IPS DF 4.7 (cell line): ENCODE measurements around the gene PTGES2.

Experiments
- DNase-seq: peaks from one replicate; pipeline ENCODE4 v3.0.0-alpha.2; 2013; ENCODE audit warnings: low spot score; ENCODE audit errors: extremely low read depth

PTGES2 gene

GRCh38 chr9:128103589-128103962 lies 24.0 kb downstream of the PTGES2 start:
- DNase-seq = no peak

DNA sequence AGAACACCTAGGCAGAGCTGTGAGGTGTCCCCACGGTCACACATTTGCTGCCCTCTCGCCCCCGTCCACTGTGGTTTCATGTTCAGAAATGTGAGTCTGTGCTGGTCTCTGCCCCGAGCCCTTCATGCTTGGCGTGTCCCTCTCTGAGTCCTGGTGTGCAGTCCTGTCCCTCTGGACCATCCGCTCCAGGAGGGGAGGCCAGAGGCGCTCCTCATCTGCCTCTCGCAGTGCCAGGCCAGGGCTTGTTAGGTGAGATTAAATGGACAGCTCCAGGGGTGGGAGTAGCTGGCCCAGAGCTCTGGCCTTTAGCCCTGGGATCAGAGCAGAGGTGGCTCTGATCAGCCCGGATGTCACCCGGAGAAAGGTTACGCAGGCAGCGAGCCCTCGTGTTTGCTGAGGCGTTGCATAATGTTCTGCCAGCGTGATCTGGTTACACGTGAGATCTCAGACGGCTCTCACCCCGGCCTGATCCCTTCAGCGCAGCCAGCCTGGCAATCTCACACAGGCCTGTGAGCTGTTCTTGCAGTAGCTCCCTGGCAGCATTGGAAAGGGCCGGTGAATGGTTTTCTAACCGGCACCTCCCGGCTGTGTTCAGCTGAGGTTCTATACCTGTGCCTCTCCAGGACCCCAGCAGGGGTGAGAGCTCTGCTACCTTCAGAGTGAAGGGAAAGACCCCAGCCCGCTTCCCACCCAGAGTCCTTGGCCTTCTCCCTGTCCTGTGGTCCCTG lies 24.5 kb downstream of the PTGES2 start:
- no peak for DNase-seq

- DNase-seq = no peak
These were observed 25.3 kb downstream of the PTGES2 start for GRCh38 chr9:128102196-128102595.

GRCh38 chr9:128101690-128102089 lies 25.8 kb downstream of the PTGES2 start:
- DNase-seq = no peak

GRCh38 chr9:128101231-128101661 lies 26.3 kb downstream of the PTGES2 start:
- no peak for DNase-seq

DNA sequence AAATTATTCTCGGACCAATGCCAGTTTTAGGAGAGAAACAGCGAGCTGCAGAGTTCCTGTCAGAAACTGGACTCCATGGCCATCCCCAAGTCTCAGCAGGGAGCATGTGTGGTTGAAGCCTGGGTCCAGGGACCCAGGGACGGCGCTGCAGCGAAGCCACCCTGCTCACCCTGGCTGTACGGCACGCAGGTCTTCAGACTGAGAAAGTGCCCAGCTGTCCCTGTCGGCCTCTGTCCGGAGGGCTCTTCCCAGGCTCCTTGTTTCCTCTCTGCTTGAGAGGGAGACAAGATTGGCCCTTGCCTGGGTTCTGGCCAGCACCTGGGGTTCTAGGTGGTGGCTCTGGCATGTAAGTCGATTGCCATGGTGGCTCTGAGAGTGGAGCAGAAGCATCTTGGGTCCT lies 26.9 kb downstream of the PTGES2 start:
- no peak for DNase-seq

- no peak for DNase-seq
These were observed 27.5 kb downstream of the PTGES2 start for GRCh38 chr9:128099932-128100491.

DNA sequence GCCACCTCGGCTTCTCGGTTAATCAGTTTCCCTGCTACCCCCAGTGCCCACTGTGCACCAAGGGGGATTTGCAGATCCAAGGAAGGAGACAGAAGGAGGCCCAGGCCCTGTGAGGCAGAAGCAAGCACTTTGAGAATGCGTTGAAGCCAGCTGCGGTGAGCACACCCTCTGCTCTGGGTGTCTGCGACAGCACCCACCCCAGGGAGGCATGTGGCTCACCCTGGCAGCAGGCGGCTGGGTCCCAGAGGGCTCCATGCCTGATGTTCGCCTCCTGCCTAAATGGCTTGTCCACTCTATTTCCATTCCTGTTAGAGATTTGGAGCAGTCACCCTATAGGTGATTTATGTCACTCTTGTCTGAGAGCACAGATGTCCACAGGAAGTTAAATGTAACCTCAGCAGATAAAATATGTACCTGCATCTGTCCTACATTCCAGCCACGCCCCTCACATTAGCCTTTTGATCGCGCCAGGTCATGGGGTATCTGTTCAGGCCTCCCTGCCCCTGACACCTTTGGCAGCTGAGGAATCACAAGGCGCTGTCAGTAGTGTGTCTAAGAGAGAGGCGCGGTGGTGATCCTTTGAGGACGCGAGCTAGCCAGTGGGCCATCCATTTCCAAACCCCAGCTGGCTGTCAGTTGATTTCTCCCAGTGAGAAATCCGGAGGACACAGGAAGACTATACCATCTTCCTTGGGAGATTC lies 28.1 kb downstream of the PTGES2 start:
- no peak for DNase-seq

DNA sequence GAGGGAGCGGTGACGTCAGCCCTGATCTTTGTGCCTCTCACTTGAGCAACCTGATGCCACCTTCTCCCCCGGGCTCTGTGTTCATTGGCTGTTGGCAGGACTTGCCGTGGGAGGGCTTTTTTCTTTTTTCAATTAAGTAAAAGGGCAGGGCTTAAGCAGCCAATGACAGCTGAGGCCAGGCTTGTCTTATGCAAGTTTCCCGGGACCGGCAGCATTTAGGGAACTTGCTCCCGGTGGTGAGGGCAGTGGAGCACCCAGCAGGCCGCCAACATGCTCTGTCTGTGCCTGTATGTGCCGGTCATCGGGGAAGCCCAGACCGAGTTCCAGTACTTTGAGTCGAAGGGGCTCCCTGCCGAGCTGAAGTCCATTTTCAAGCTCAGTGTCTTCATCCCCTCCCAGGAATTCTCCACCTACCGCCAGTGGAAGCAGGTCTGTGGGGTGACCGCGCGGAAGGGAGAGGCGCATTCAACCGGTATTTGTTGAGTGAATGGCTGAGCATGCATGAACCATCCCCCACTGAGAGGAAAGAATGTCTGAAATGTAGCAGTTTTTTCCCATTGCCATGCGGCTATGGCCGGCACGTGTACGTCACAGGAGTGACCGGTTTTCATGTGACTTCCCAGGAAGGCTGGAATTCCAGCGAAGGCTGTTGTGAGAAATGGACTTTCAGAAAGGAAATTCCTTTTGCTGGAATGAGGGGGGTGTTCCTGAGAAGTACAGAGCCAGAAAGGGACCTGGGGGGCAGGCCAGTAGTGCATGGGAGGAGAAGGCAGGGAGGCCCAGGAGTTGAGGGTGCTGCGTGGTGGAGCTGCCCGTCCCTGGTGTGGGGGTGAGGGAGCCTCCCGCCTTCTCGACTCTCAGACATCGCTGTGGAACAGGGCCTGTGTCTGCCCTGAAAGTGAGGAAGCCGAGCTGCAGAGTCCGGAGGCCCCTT lies 29.0 kb downstream of the PTGES2 start:
- DNase-seq = peak; percentile 94

- DNase-seq = no peak
These were observed 29.8 kb downstream of the PTGES2 start for GRCh38 chr9:128097543-128098296.

DNA sequence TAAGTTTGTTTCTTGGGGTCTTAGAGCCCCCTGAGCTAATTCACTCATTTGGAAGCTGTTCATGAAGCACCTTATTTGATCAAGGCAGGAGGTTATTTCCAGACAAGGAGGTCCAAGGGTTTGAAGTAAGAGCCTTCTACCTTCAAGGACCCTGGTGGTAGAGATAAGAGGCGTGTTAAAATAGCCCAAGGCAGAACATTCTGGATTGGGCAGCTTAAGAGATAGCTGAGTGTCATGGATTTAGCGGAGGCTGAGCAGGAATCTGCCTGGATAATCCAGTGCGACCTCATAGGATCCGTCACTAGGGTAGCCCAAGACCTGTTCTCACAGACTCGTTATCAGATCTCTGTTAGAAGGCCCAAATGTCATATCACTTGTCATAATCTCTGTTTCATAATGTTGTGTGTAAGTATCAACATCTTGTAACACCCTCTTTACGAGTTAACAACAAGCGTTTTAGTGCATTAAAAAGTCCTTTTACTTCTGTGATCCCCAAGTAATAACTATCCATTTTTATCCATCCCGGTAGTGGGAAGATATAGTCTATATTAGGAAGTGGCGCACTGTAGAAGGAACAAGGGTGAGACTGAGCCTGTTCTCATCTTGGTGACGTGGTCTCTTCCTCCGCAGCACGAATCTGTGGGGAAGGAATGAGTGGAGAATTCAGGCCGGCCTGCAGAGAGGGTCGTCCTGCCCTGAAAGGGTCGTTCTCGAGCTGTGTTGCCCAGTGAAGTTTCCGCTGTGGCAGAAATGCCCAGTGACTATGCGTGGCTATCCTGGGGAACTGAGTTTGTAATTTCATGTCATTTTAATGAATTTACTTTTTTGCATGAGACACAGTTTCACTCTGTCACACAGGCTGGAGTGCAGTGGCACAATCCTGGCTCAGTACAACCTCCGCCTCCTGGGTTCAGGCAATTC lies 30.7 kb downstream of the PTGES2 start:
- no peak for DNase-seq

DNA sequence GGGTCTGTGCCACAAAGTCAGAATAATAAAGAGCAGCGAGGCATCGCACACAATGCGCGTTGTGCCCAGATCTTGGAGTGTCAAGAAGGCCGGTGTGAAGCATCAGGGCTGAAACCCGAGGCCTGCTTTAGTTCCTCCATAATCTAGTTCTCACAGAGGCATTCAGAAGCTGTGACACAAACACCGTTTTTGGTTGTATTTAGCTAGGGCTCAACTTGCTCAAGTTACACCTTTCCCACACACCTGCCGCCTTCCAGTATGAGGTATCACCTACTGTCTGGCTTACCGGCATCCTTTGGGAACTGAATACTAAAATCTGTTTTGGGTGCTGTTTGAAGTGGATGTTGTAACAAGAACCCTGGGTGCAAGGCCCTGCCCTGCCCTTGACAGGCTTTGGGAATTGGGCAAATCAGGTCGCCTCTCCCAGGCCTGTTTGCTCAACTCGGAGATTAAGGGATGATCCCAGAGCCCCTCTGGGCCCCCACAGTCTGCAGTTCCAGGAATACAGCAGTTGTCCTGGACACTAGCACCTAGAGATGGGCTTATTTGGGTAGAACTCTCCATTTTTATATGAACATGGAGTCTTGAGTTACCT lies 32.5 kb downstream of the PTGES2 start:
- no peak for DNase-seq

DNA sequence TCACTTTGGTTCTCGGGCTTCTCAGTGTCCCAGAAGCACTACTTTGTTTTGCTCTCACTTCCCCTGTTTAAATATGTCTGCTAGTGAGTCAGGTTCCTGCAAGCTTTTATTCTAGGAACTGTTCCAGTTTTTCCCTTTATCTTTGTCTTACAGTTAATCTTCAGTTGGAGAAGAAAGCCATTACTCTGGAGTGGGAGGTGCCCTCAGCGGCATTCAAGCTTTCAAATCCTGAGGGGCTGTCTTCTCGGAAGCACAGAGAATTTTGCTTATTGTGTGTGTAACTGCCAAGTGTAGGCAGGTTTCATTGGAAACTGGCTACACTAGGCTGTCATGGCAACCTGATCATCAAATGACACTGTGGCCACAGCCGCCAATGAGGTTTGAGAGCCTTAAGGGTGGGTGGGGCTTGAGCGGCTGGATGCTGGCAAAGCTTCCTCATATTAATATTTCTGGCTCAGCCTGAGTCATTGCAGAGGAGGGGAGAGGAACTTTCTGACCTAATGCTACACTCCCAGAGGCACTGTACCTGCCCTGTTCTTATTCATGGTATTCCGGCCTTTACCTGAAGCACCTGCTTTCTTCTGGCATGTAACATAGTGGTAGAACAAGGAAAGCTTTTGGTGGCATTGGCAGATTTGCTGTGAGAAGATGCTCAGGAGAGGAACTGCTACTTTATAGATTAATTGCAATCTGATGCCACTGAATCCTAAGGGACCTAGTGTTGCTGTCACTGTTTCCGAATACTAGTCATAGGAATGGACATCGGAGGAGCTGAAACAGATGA lies 33.2 kb downstream of the PTGES2 start:
- no peak for DNase-seq

- DNase-seq = no peak
These were observed 34.5 kb downstream of the PTGES2 start for GRCh38 chr9:128093011-128093410.

DNA sequence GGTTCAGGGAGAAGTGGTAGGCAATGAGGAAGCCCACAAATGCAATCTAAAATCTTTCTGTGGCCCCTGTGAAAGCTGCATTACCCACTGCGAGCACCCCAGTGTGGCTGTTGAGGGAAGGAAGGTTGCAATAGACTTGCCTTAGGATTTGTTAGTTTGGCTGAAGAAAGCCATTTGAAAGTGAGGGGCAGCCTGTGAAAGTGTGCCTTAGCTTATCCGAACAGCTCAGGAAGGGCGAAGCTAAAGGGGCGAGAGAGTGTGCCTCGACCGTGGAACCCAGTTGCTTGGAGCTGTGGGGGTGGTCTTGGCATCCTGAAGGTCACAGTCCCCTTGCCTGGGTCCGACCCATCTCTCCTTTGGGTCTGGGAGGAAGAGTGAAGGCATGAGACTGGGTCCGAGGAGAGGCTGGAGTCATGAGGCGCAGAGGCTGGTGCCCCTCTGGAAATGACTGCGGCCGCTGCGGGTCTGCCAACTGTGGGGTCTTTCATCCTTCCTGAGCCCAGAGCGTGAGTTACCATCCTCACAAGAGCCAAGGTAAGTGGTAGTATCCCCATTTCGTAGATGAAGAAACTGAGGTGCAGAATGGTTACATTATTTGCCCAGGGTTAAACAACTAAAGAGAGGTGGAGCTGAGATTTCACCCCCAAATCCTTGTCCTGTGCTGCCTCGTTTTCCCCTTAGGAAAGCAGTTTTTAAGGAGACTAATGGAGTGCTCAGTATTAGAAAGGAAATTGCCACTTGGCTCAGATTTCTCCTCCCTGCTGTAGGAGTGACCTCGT lies 35.1 kb downstream of the PTGES2 start:
- DNase-seq = no peak

- no peak for DNase-seq
These were observed 36.0 kb downstream of the PTGES2 start for GRCh38 chr9:128091571-128091970.

DNA sequence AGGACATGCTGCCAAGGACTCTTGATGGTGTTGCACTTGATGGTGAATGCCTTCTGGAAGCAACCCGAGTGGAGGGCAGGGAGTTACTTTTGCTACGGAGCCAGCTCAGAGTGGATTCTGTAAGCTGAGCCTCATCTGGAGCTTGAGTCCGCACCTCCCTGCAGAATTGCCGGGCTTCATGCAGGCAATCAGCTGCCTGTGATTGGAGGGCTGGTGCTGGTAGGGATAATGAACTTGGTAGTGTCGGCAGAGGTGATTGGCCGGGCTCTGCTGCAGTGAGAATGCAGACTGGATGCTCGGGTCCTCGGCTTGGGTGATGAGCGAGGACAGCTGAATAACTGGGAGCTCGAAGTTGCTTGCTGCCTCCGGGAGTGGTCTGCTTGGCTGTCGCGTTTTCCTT lies 36.4 kb downstream of the PTGES2 start:
- no peak for DNase-seq

DNA sequence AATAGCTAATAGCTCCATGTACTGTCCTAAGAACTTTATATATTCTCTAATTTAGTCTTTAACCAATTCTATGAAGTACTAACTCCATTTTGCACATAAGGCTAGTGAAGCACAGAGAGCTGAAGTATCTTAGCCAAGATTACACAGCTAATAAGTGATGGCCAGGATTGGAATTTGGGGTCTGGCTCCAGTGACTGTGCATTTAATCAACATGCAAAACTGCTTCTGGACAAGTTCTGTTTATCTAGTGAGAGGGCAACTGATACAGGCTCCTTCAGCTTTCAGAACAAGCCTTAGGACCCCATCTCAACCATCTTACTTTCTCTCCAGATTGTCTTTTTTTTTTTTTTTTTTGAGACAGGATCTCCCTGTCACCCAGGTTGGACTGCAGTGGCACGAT lies 38.2 kb downstream of the PTGES2 start:
- DNase-seq = no peak
